GM12878 (cell line): Measurements from ENCODE around the gene FOXF1. TPM values are rescaled to one million over a fixed set of nuclear protein-coding genes. Genes with fewer than 3 reads are reported as not detected.
A peak's percentile ranks its signal among the peaks of the same experiment; 100 is the strongest.

Source experiments
- ATAC-seq: fragments of 200-7000 bp; cut with Tn5 transposase; 3 replicates; pipeline ENCODE4 v1.9.1; 2020; ENCODE audit warnings: mild to moderate bottlenecking, moderate library complexity
- BruUV-seq: library from RNA; stranded (reverse); fragments of 400-500 nt; replicated peaks from 2 replicates; lab custom pipeline; 2021; lab: Mats Ljungman, UMichigan
- CTCF ChIA-PET: fragments of 300-600 bp; sonication (Branson Sonifier 250); formaldehyde crosslinking; extraction: SDS; loops from one replicate; lab custom pipeline; 2021; ENCODE audit warnings: inconsistent platforms; lab: Yijun Ruan, JAX
- POLR2A ChIA-PET: fragments of 350-600 bp; formaldehyde crosslinking; extraction: SDS; loops from one replicate; lab custom pipeline; 2021; ENCODE audit warnings: inconsistent platforms; lab: Charles Lee
- RAD21 ChIA-PET: fragments of 300-600 bp; sonication (Branson Sonifier 250); formaldehyde crosslinking; loops from one replicate; lab custom pipeline; 2023; ENCODE audit warnings: antibody characterized with exemption; ENCODE audit not compliant: unreplicated experiment; lab: Charles Lee
- SMC1A ChIA-PET: fragments of 300-600 bp; sonication (Branson Sonifier 250); formaldehyde crosslinking; loops from one replicate; lab custom pipeline; 2023; ENCODE audit not compliant: unreplicated experiment, uncharacterized antibody; lab: Charles Lee
- DNase-seq: peaks from one replicate; pipeline ENCODE4 v3.0.0-alpha.2; 2011; ENCODE audit warnings: low read depth, low spot score
- FAIRE-seq: peaks from 3 replicates; lab custom pipeline; 2011; peaks lifted over from hg19 to GRCh38; lab: Jason Lieb, UNC
- H2AFZ ChIP-seq: 2 replicates; pipeline ENCODE4 v1.6.0; 2011; ENCODE audit warnings: low read depth, low read length, control low read depth; ENCODE audit not compliant: control insufficient read depth
- H3K27ac ChIP-seq: 2 replicates; pipeline ENCODE4 v1.5.1; 2011; ENCODE audit warnings: control low read depth; ENCODE audit not compliant: control insufficient read depth, insufficient read depth
- H3K27me3 ChIP-seq, 2 experiments: replicated peaks in 1 of 2; 2 replicates each; pipeline versions ENCODE4 v1.6.0 to v1.6.1; 2011; ENCODE audit warnings: low read length in 1 of 2; ENCODE audit not compliant: control insufficient read depth in 2 of 2, insufficient read depth in 2 of 2
- H3K36me3 ChIP-seq, 2 experiments: 2 replicates each; pipeline ENCODE4 v1.5.1; 2011; ENCODE audit warnings: low read length in 1 of 2; ENCODE audit not compliant: control insufficient read depth in 2 of 2, insufficient read depth in 2 of 2
- H3K4me1 ChIP-seq: 2 replicates; pipeline ENCODE4 v1.6.1; 2011; ENCODE audit warnings: mild to moderate bottlenecking, low read length, moderate library complexity, mixed read lengths; ENCODE audit not compliant: control insufficient read depth, insufficient read depth
- H3K4me2 ChIP-seq: 2 replicates; pipeline ENCODE4 v1.6.0; 2011; ENCODE audit warnings: control low read depth; ENCODE audit not compliant: control insufficient read depth, insufficient read depth
- H3K4me3 ChIP-seq: fragments of 200-600 bp; sonication (generic); 2 replicates; pipeline ENCODE4 v1.5.1; 2016
- H3K79me2 ChIP-seq: 2 replicates; pipeline ENCODE4 v1.6.0; 2011; ENCODE audit warnings: low read length; ENCODE audit not compliant: control insufficient read depth, insufficient read depth
- H3K9ac ChIP-seq: 2 replicates; pipeline ENCODE4 v1.8.0; 2011; ENCODE audit warnings: low read length, control low read depth, mixed read lengths; ENCODE audit not compliant: control insufficient read depth, insufficient read depth
- H3K9me3 ChIP-seq: replicated peaks from 3 replicates; pipeline ENCODE4 v1.5.1; 2011; ENCODE audit warnings: mild to moderate bottlenecking, low read length; ENCODE audit not compliant: control insufficient read depth, insufficient read depth
- H4K20me1 ChIP-seq: 2 replicates; pipeline ENCODE4 v1.6.0; 2011; ENCODE audit not compliant: control insufficient read depth, insufficient read depth
- ASH2L ChIP-seq: fragments of 300-600, 200-600 bp; sonication (generic); IDR thresholded peaks from 2 replicates; pipeline ENCODE4 v1.6.1; 2017; ENCODE audit warnings: low read depth, mild to moderate bottlenecking, borderline replicate concordance
- DPF2 ChIP-seq: fragments of 450-650 bp; IDR thresholded peaks from 2 replicates; pipeline ENCODE4 v1.6.1; 2017; ENCODE audit warnings: mild to moderate bottlenecking
- IRF5 ChIP-seq: fragments of 450-650 bp; IDR thresholded peaks from 2 replicates; pipeline ENCODE4 v1.6.1; 2017; ENCODE audit warnings: borderline replicate concordance
- KDM1A ChIP-seq: fragments of 200-600 bp; sonication (generic); IDR thresholded peaks from 2 replicates; pipeline ENCODE4 v1.6.1; 2016; ENCODE audit warnings: borderline replicate concordance
- KLF5 ChIP-seq: fragments of 450-650 bp; IDR thresholded peaks from 2 replicates; pipeline ENCODE4 v1.6.1; 2014; ENCODE audit warnings: mild to moderate bottlenecking; ENCODE audit not compliant: partially characterized antibody
- NFIC ChIP-seq: IDR thresholded peaks from 2 replicates; pipeline ENCODE4 v1.6.1; 2012; ENCODE audit warnings: low read depth, mild to moderate bottlenecking, inconsistent platforms, low read length, moderate library complexity
- NFXL1 ChIP-seq: fragments of 450-650 bp; IDR thresholded peaks from 2 replicates; pipeline ENCODE4 v1.6.1; 2017; ENCODE audit warnings: antibody characterized with exemption, mild to moderate bottlenecking, borderline replicate concordance
- ZNF592 ChIP-seq: fragments of 450-650 bp; IDR thresholded peaks from 2 replicates; pipeline ENCODE4 v1.6.1; 2017; ENCODE audit warnings: mild to moderate bottlenecking, moderate library complexity
- WGBS: methylation state at CpG from one replicate; pipeline ENCODE4 v1.1.6; 2016; ENCODE audit warnings: low lambda C conversion rate; ENCODE audit not compliant: insufficient replicate concordance, insufficient coverage; ENCODE audit errors: missing lambda C conversion rate; 5-methylcytosine and 5-hydroxymethylcytosine counted together
- in situ Hi-C: fragments of 300-500 bp; cut with MboI; formaldehyde crosslinking; loops from 9 replicates; pipeline ENCODE4 v1.14.3; 2018; ENCODE audit warnings: mixed read lengths
- intact Hi-C: fragments of 100-400 bp; cut with micrococcal nuclease; formaldehyde crosslinking; loops from one replicate; pipeline ENCODE4 v1.14.2; 2022; ENCODE audit not compliant: unreplicated experiment
- polyA plus RNA-seq, 11 experiments: library from polyadenylated mRNA; depleted of rRNA in 4 of 11; unstranded in 6 of 11; stranded (reverse) in 5 of 11; fragments of >200 nt; fragmentation: Nextera tagmentation in 4 of 11; fragmentation: Illumina TruSeq in 1 of 11; extraction: Ambion mirVana in 4 of 11; extraction: Trizol in 1 of 11; gene quantifications; 1 replicate in 1 of 11; 2 replicates in 10 of 11; pipeline versions ENCODE4 v1.2.1 to v1.2.3, GENCODE V29; 2011 to 2016; ENCODE audit warnings: inconsistent platforms in 2 of 11, missing spikeins in 2 of 11, low read depth in 1 of 11
- total RNA-seq, 4 experiments: library from RNA; depleted of rRNA in 3 of 4; stranded (reverse); fragments of >200 nt in 3 of 4; fragmentation: Illumina TruSeq in 1 of 4; extraction: Trizol in 1 of 4; gene quantifications; 2 replicates each; pipeline versions ENCODE4 v1.2.1 to v1.2.3, GENCODE V29; 2013 to 2021

The FOXF1 gene
- total and polyA plus RNA-seq, 10 of the 15 experiments (the other 5 are each of a cell fraction or from before 2014, with no cell fraction given): 0.01 TPM; not detected in 9

- ChIA-PET SMC1A (interaction anchor here (1.0 to 2.7 kb wide), 2 partner anchors 312 to 717 kb away, joined by 3 to 20 read pairs; no protein-coding TSS in a partner anchor), RAD21 (interaction anchor here (1.1 to 1.4 kb wide), 2 partner anchors 500 to 736 kb away, joined by 3 to 6 read pairs; no protein-coding TSS in a partner anchor), POLR2A (no interaction called here), CTCF (interaction anchor here (1.3 to 4.5 kb wide), 6 partner anchors 9 to 753 kb away, joined by 3 to 89 read pairs (median 16); no protein-coding TSS in a partner anchor)
- no TSS peak for BruUV-seq
- no peak for ATAC-seq
- Histone ChIP-seq H3K79me2 (no peaks in the 10 kb centered on the region), H3K4me2 (no peak overlapping the region), H3K4me3 (no peak overlapping the region), H3K9me3 (no peaks in the 10 kb centered on the region), H3K27ac (no peak overlapping the region), H3K27me3 (peaks cover 5 to 6% of the 10 kb centered on the region in 2 experiments), H4K20me1 (no peaks in the 10 kb centered on the region), H3K4me1 (no peaks in the 10 kb centered on the region), H2AFZ (no peak overlapping the region), H3K36me3 (no peaks in the 10 kb centered on the region), H3K9ac (no peak overlapping the region)
- no peak for FAIRE-seq
- in situ Hi-C loops (loop anchor here (5.0 to 10.0 kb wide), 3 partner anchors 312 to 715 kb away; no protein-coding TSS in a partner anchor), intact Hi-C loops (loop anchor here (5.0 to 10.0 kb wide), 3 partner anchors 202 to 735 kb away; no protein-coding TSS in a partner anchor)
- DNase-seq: no peak
- WGBS: 65% methylated on average over 6 of the region's 6 CpGs
- TF ChIP-seq DPF2: no peak
- TF ChIP-seq KDM1A: no peak
Measured at GRCh38 chr16:86562356-86562755, 52.0 kb downstream of the FOXF1 start.

GRCh38 chr16:86563469-86564345 is 53.4 kb downstream of the FOXF1 start:
- under 1% methylated on average over 41 of the region's 41 CpGs for WGBS
- ATAC-seq (peak; percentile 96), FAIRE-seq (peak; percentile 98), DNase-seq (peak; percentile 17)
- in situ Hi-C loops: loop anchor here (5.0 to 10.0 kb wide), 3 partner anchors 311 to 714 kb away; no protein-coding TSS in a partner anchor
- H3K4me2 ChIP-seq: no peak overlapping the region
- no peaks in the 10 kb centered on the region for H3K36me3 ChIP-seq
- ChIA-PET SMC1A (interaction anchor here (0.6 to 2.8 kb wide), 19 partner anchors 9 to 716 kb away, joined by 3 to 50 read pairs (median 3); partner anchors contain the start of gene MTHFSD), RAD21 (interaction anchor here (0.6 to 2.1 kb wide), 13 partner anchors 12 to 1203 kb away, joined by 3 to 25 read pairs (median 4); no protein-coding TSS in a partner anchor), POLR2A (no interaction called here), CTCF (interaction anchor here (0.6 to 4.5 kb wide), 31 partner anchors 8 to 721 kb away, joined by 3 to 89 read pairs (median 4); partner anchors contain the start of gene MTHFSD)
- no peaks in the 10 kb centered on the region for H3K4me1 ChIP-seq
- no peaks in the 10 kb centered on the region for H4K20me1 ChIP-seq
- H3K4me3 ChIP-seq: no peak overlapping the region
- no peak overlapping the region for H2AFZ ChIP-seq
- no peaks in the 10 kb centered on the region for H3K79me2 ChIP-seq
- H3K9me3 ChIP-seq: no peaks in the 10 kb centered on the region
- peaks cover 5 to 9% of the 10 kb centered on the region in 2 experiments for H3K27me3 ChIP-seq
- intact Hi-C loops: loop anchor here (1.0 to 10.0 kb wide), 6 partner anchors 201 to 734 kb away; no protein-coding TSS in a partner anchor
- H3K9ac ChIP-seq: no peak overlapping the region
- no peak overlapping the region for H3K27ac ChIP-seq
- BruUV-seq: no TSS peak
- no peak for TF ChIP-seq NFIC
- TF ChIP-seq NFXL1: no peak
- TF ChIP-seq ASH2L: no peak
- peak; percentile 91 for TF ChIP-seq ZNF592
- peak; percentile 52 for TF ChIP-seq KLF5
- TF ChIP-seq IRF5: no peak
